ENCODE data around the gene PRDM2.
A peak's percentile ranks its signal among the peaks of the same experiment; 100 is the strongest.

Gene PRDM2

DNA sequence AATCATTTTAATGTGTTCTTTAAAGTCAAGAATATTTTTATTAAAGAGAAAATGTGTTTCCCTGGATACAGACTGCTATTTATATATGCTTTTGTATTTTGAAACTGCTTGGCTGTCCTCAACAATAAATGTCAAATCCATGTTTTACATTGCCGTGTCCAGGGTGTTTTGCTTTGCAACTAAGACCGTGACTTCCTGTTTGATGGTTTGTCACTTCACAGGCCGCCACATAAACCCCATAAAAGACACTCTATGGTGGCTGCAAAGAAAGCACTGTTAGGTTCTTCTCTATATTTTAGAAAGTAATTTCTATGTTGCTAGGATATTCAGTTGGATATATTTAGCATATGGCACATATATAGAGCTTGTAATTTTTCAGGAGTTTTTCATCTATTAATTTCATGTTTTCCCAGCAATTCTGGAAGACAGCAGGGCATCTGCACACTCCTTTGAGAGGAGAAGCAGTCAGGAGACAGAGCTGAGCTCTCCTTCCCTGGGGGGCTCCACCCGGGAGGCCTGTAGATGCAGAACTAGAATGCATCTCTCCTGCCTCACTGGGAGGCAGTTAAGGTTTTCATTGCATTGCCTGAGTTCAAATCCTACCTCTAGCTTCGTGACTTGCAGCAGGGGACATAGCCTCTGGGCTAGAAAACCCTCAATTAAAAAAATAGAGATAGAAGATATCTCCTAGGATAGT, 33.1 kb downstream of the PRDM2 start:
- DNase-seq (ENCODE audit: low read depth): peak; percentile 19

DNA sequence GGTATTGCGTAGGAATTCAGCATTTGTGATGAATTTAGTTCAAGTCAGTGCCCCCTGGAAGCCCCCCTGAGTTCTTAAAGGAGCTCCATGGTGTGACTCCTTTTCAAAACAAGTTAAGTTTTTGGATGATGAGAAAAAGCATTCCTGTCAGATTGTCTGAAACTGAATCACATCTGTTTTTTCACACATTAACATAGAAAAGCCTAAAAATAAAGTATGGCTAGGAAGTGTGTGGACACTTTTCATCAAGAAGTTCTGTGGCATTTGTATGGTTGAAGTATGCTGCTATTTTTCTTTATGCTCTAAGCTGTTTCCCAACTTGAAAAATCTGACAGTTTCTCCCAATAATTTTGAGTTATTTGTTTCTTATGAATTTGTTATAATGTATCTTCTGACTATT, 33.7 kb downstream of the PRDM2 start:
- DNase-seq (ENCODE audit: low read depth): no peak

GRCh38 chr1:13735168-13735930, 35.4 kb downstream of the PRDM2 start:
- no peak for DNase-seq (ENCODE audit: low read depth)

DNA sequence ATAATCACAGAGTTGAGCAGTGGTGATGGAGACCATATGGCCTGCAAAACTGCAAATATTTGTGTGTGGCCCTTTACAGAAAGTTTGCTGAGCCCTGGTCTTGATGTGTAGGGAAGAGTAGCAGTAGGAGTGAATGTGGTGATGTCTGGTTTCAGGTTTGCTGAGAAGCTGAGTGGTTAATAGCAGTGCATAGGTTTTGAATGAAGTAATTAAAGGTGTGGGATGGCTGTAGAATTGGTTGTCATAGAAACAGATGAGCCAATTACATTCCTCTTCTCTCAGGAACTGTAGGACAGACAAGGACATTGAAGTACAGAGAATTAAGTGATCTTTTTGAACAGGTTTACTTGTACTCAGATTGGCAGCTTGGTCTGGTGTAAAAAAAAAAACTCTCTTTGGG, 37.4 kb downstream of the PRDM2 start:
- no peak for DNase-seq (ENCODE audit: low read depth)

GRCh38 chr1:13746342-13746741, 46.4 kb downstream of the PRDM2 start:
- DNase-seq (ENCODE audit: low read depth): no peak

- peak; percentile 95 for DNase-seq (ENCODE audit: low read depth)
Measured at GRCh38 chr1:13748610-13749505, 48.9 kb downstream of the PRDM2 start.

DNA sequence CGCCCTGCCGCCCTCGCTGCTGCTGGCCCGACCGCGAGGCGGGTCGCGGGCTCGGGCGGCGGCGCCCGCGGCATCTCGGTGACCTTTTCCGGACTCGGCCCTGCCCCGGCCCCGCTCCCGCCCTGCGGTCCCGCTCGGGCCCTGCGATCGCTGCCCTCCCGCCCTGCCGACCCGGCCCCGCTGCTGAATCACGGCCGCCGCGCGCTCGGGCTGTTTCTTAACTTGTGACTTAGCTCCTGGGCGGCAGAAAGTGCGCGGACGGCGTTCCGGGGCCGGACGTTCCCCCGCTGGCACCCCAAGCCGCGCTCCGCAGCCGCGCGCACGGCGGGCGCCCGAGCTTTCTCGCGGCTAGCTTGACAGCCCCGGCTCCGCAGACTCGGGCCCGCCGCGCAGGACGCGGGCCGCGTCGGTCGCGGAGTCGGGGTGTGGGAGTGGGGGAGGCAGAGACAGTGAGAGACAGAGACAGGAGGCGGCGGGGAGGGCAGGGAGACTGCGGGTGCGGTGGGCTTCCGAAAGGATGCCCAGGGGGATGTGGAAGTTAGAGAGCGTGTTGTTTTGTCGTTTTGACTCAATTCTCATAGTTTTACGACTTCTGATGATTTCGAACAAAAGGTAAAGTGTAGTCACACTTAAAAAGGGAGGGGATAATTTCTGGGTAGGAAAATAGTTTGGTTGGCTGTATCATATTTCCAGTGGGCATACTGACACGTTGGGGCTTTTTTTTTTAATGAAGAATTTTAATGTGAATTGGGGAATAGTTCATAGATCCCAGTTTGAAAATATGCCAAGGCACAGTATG, 49.8 kb downstream of the PRDM2 start:
- no peak for DNase-seq (ENCODE audit: low read depth)

DNA sequence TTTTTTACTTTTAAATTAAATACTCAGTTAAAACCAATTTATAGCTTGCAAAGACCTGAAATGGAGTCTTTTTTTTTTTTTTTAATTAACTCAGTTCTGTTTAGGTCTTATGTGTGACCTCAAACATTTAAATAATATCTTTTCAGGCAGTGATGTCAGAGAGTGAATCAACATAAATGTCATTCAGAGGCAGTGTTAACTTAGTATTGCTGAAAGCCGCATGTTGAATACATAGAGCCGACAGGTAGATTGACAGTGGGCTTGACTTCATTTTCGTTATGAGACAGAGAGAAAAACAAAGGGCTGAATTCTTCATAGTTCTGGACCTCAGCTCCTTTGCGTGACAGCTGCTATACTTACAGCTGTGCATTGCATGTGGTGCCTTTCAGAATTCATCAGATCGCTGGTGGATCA, 51.5 kb downstream of the PRDM2 start:
- DNase-seq (ENCODE audit: low read depth): no peak

- no peak for DNase-seq (ENCODE audit: low read depth)
Measured at GRCh38 chr1:13751985-13752384, 52.0 kb downstream of the PRDM2 start.

DNA sequence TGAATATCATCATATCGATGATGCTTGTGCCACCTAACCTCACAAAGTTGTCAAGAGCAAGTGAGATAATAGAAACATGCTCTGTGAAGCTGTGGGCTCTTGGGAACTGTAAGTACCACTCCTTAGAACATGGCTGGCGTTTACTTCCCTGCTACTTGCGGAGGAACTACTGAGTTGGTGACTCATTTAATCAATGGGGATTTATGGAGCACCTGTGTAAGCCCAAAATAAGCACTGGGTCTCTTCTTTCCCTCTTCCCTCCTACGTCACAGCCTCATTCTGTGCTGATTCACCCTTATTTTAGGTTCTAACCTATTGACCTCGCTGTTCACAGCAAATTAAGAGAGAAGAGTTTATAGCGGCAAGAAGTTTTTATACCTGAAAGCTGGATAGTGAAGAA, 52.9 kb downstream of the PRDM2 start:
- no peak for DNase-seq (ENCODE audit: low read depth)

DNA sequence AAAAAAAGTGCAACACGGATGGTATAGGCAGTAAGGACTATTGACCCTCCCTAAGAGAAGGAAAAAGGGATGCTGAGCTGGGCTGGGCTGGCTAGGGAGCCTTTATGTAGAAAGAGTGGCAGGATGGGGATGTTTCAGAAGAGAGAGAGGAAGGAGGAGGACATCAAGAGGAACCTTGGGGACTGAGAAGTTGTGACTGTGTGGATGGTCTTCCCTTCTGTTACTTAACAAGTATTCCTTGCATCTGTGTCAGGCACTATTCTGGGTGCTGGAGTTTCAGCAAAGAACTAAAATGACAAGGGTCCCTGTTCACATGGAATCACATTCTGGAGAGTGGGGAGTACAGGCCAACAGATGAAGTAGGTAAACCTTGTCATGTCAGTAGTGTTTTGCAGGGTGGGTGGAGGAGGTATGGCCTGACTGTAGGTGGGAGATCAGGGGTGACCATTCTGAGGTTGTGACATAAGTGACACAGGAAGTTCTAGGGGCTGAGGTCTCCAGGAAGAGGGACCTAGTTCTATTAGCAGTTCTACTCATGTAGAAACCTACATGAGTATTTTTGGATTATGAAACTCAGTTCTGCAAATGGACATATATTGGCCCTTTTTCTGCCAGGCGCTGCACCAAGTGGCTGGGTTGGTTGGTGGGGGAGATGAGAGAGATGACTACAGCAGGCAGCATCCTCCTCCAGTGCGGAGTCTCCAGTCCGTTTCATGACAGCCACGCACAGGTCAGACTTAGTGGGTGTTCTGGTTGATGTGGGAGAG, 53.8 kb downstream of the PRDM2 start:
- no peak for DNase-seq (ENCODE audit: low read depth)

DNA sequence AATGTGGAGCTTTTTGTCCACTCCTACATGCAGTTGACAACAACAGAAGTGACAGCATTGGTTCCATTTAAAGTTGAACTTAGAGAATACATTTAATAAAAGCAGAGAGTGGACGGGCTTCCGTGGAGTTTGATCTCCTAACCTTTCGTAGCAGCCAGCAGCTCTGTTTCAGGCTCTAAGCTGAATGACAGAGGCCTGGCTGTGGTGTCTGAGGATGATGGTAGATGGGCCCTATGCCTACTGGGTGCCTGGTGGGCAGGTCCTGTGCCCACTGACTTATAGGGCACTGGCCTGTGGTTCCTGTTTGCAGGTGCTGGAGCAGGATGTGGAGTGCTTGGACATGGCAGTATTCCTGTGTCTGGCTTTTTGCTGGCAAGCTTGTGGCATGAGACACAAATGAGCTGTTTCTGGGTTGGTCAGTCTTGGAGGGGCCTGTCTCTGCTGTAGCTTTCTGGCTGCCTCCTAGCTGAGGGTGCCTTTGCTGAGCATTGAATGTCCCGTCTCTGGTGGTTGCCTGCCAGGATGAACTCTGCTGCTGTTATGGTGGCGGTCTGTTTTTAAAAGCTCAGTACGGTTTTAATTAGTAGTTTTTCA, 54.6 kb downstream of the PRDM2 start:
- DNase-seq (ENCODE audit: low read depth): no peak

GRCh38 chr1:13756557-13757315, 56.7 kb downstream of the PRDM2 start:
- no peak for DNase-seq (ENCODE audit: low read depth)

GRCh38 chr1:13757693-13758092, 57.7 kb downstream of the PRDM2 start:
- no peak for DNase-seq (ENCODE audit: low read depth)

- DNase-seq (ENCODE audit: low read depth): no peak
Measured at GRCh38 chr1:13759072-13759471, 59.1 kb downstream of the PRDM2 start.

GRCh38 chr1:13760340-13760739, 60.4 kb downstream of the PRDM2 start:
- DNase-seq (ENCODE audit: low read depth): no peak

DNA sequence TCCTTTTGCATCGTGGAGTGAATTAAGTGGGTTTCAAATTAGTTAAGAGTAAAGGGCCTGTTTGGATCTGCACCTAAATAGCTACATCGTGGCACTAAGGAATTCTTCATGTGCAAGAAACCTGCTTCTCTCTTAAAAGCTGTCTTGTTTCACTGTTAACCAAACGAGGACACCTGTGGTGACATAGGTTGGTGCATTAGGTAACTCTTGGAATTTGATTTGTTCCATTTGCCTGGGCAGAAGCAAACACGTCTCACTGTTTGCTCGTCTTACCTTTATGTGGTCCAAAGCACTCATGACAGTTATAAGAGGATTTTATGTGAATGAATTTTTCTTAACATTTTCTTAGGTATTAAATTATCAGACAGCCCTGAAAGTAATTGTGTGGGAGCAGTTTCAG, 60.9 kb downstream of the PRDM2 start:
- no peak for DNase-seq (ENCODE audit: low read depth)

- no peak for DNase-seq (ENCODE audit: low read depth)
Measured at GRCh38 chr1:13761883-13762282, 61.9 kb downstream of the PRDM2 start.

GRCh38 chr1:13762642-13763041, 62.7 kb downstream of the PRDM2 start:
- DNase-seq (ENCODE audit: low read depth): no peak

DNA sequence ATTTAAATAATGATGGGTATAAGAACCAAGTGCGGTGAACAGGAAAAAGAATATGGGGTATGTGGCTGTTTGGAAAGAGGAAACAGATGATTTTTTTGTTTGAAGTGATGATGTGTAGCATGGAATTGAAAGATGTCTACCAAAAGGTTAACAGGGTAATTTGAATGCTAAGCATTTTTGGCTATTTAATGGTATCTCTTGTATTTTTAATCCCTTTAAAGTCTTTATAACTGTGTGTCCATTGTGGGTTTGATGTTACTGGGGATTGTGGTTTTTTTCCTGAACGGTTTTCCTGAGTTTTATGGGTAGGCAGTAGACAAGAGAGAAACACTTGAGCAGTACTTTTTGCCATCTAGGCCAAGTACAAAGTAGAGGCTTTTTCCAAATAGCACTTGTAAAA, 63.2 kb downstream of the PRDM2 start:
- DNase-seq (ENCODE audit: low read depth): no peak

Measured in T-helper 22 cell (primary cell).